H1 (cell line): ENCODE results near the gene PTER. TPM values are rescaled to one million over a fixed set of nuclear protein-coding genes. Genes with fewer than 3 reads are reported as not detected.

ENCODE experiments used
- CBX8 ChIP-seq: fragments of 300-800, 300-1000 bp; sonication (generic); IDR thresholded peaks from 2 replicates; pipeline ENCODE4 v1.7.1; 2016; ENCODE audit warnings: low read depth, low read length, borderline replicate concordance
- CHD1 ChIP-seq: IDR thresholded peaks from 2 replicates; pipeline ENCODE4 v1.6.1; 2012; ENCODE audit warnings: low read depth, low read length, improper control_type of control experiment
- EZH2 ChIP-seq: fragments of 200-600 bp; sonication (generic); IDR thresholded peaks from 2 replicates; pipeline ENCODE4 v1.7.1; 2012; ENCODE audit warnings: low read depth, mild to moderate bottlenecking, moderate library complexity, low read length, inconsistent platforms; ENCODE audit not compliant: severe bottlenecking
- FOSL1 ChIP-seq: IDR thresholded peaks from 2 replicates; pipeline ENCODE4 v1.6.1; 2011; ENCODE audit warnings: mild to moderate bottlenecking, low read depth, low read length, moderate library complexity; ENCODE audit not compliant: insufficient read depth
- KDM4A ChIP-seq: IDR thresholded peaks from one replicate; pipeline ENCODE4 v1.7.1; 2012; ENCODE audit warnings: low read depth, mild to moderate bottlenecking, moderate library complexity, low read length, inconsistent platforms; ENCODE audit not compliant: severe bottlenecking
- MAX ChIP-seq: IDR thresholded peaks from 2 replicates; pipeline ENCODE4 v1.6.1; 2012; ENCODE audit warnings: inconsistent platforms
- POLR2AphosphoS5 ChIP-seq: IDR thresholded peaks from 2 replicates; pipeline ENCODE4 v1.6.1; 2011; ENCODE audit warnings: low read depth, low read length
- POU5F1 ChIP-seq: IDR thresholded peaks from 2 replicates; pipeline ENCODE4 v1.6.1; 2011; ENCODE audit warnings: low read depth, mild to moderate bottlenecking, low read length, moderate library complexity
- SAP30 ChIP-seq: fragments of 300-600 bp; sonication (generic); IDR thresholded peaks from 2 replicates; pipeline ENCODE4 v1.7.1; 2012; ENCODE audit warnings: low read length, moderate library complexity, mild to moderate bottlenecking, inconsistent platforms; ENCODE audit not compliant: insufficient read depth, insufficient replicate concordance
- SIRT6 ChIP-seq: IDR thresholded peaks from one replicate; pipeline ENCODE4 v1.7.1; 2012; ENCODE audit warnings: low read length, inconsistent platforms
- polyA plus RNA-seq, 7 experiments: library from polyadenylated mRNA; depleted of rRNA in 3 of 7; stranded (reverse) in 5 of 7; unstranded in 2 of 7; fragments of >200 nt in 5 of 7; fragments of 200-250 nt in 2 of 7; gene quantifications; 1 replicate in 5 of 7; 2 replicates in 1 of 7; 4 replicates in 1 of 7; pipeline versions ENCODE4 v1.2.1 to v1.2.3, GENCODE V29; 2011 to 2013; ENCODE audit warnings: missing spikeins in 2 of 7, mixed read lengths in 2 of 7
- total RNA-seq: library from RNA; stranded (reverse); fragmentation: NEBNext Ultra II Directional; extraction: Animal tissue kit (Norgen Biotek cat#: 25700); gene quantifications from 2 replicates; pipeline ENCODE4 v1.2.1, GENCODE V29; 2021

Gene PTER
- total and polyA plus RNA-seq, 2 of the 8 experiments (the other 6 are each of a cell fraction or from before 2014, with no cell fraction given) = 4.4 to 7.8 TPM

- TF ChIP-seq SAP30 (no peak), FOSL1 (no peak), POLR2AphosphoS5 (no peak), POU5F1 (no peak), MAX (no peak), SIRT6 (no peak), CHD1 (no peak), CBX8 (no peak), EZH2 (no peak), KDM4A (no peak)
Observed at GRCh38 chr10:16392531-16393069, 44.2 kb upstream of the PTER start (continued).
